Endothelial cell of umbilical vein (primary cell): ENCODE results near the gene TUNAR. TPM values are rescaled to one million over a fixed set of nuclear protein-coding genes. Genes with fewer than 3 reads are reported as not detected.

Experiments used
- BruUV-seq: library from RNA; stranded (reverse); fragments of 400-500 nt; replicated peaks from 2 replicates; lab custom pipeline; 2021; lab: Mats Ljungman, UMichigan
- CTCF ChIA-PET: fragments of 300-600, 350-600 bp; sonication (Branson Sonifier 250); formaldehyde crosslinking; loops from one replicate; lab custom pipeline; 2021; ENCODE audit warnings: antibody characterized with exemption, inconsistent platforms; lab: Charles Lee
- POLR2A ChIA-PET: fragments of 300-600, 350-600 bp; sonication (Branson Sonifier 250); formaldehyde crosslinking; loops from one replicate; lab custom pipeline; 2021; ENCODE audit warnings: antibody characterized with exemption, inconsistent platforms; lab: Charles Lee
- DNase-seq: peaks from one replicate; pipeline ENCODE4 v3.0.0-alpha.2; 2011; ENCODE audit warnings: low read depth, low spot score
- FAIRE-seq: peaks from 2 replicates; lab custom pipeline; 2011; peaks lifted over from hg19 to GRCh38; lab: Jason Lieb, UNC
- H2AFZ ChIP-seq: 2 replicates; pipeline ENCODE4 v1.6.0; 2012; ENCODE audit warnings: low read depth, low read length, control low read depth, inconsistent platforms
- H3K27ac ChIP-seq: 2 replicates; pipeline ENCODE4 v1.5.1; 2011; ENCODE audit warnings: low read depth, mild to moderate bottlenecking, control low read depth, low read length, moderate library complexity; ENCODE audit not compliant: insufficient read depth
- H3K27me3 ChIP-seq, 2 experiments: 2 replicates each; pipeline versions ENCODE4 v1.6.0 to v1.6.1; 2011; ENCODE audit warnings: low read length in 2 of 2, mixed read lengths in 1 of 2; ENCODE audit not compliant: control insufficient read depth in 2 of 2, insufficient read depth in 2 of 2
- H3K36me3 ChIP-seq, 2 experiments: 2 replicates in 1 of 2; 3 replicates in 1 of 2; pipeline ENCODE4 v1.5.1; 2011; ENCODE audit warnings: low read length in 2 of 2, mild to moderate bottlenecking in 1 of 2, moderate library complexity in 1 of 2; ENCODE audit not compliant: control insufficient read depth in 2 of 2, insufficient read depth in 2 of 2; ENCODE audit errors: extremely low read depth in 1 of 2
- H3K4me1 ChIP-seq: 3 replicates; pipeline ENCODE4 v1.5.1; 2011; ENCODE audit warnings: mild to moderate bottlenecking, low read length; ENCODE audit not compliant: control insufficient read depth, insufficient read depth; ENCODE audit errors: extremely low read depth
- H3K4me2 ChIP-seq: 2 replicates; pipeline ENCODE4 v1.6.1; 2011; ENCODE audit warnings: low read length, control low read depth, mixed read lengths; ENCODE audit not compliant: insufficient read depth
- H3K4me3 ChIP-seq, 3 experiments: fragments of 200-600 bp in 1 of 3; sonication (generic), shearing (Covaris generic) in 1 of 3; replicated peaks in 1 of 3; 2 replicates each; pipeline ENCODE4 v1.5.1; 2011 to 2016; ENCODE audit warnings: control low read depth in 3 of 3, low read length in 3 of 3, mild to moderate bottlenecking in 2 of 3, inconsistent platforms in 1 of 3, low read depth in 1 of 3, moderate library complexity in 1 of 3; ENCODE audit not compliant: insufficient read depth in 1 of 3
- H3K79me2 ChIP-seq: 2 replicates; pipeline ENCODE4 v1.6.0; 2012; ENCODE audit warnings: low read length, inconsistent platforms; ENCODE audit not compliant: control insufficient read depth, insufficient read depth
- H3K9ac ChIP-seq: replicated peaks from 2 replicates; pipeline ENCODE3; 2011; ENCODE audit warnings: low read length, control low read depth; ENCODE audit not compliant: insufficient read depth; ENCODE audit errors: extremely low read depth
- H3K9me1 ChIP-seq: replicated peaks from 3 replicates; pipeline ENCODE4 v1.6.0; 2011; ENCODE audit warnings: mild to moderate bottlenecking, low read length; ENCODE audit not compliant: control insufficient read depth, insufficient read depth; ENCODE audit errors: extremely low read depth
- H3K9me3 ChIP-seq: replicated peaks from 2 replicates; pipeline ENCODE4 v1.5.1; 2012; ENCODE audit warnings: low read length, inconsistent platforms; ENCODE audit not compliant: control insufficient read depth, insufficient read depth
- H4K20me1 ChIP-seq: replicated peaks from 2 replicates; pipeline ENCODE3; 2011; ENCODE audit warnings: mild to moderate bottlenecking, low read length; ENCODE audit not compliant: control insufficient read depth, insufficient read depth; ENCODE audit errors: extremely low read depth
- EZH2 ChIP-seq: IDR thresholded peaks from 2 replicates; pipeline ENCODE4 v1.6.1; 2012; ENCODE audit warnings: borderline replicate concordance, low read depth, mild to moderate bottlenecking, moderate library complexity, low read length, inconsistent platforms; ENCODE audit not compliant: severe bottlenecking
- FOS ChIP-seq: IDR thresholded peaks from 2 replicates; pipeline ENCODE4 v1.6.1; 2011; ENCODE audit warnings: mild to moderate bottlenecking, low read length, moderate library complexity, borderline replicate concordance; ENCODE audit not compliant: insufficient read depth
- GATA2 ChIP-seq: IDR thresholded peaks from 2 replicates; pipeline ENCODE4 v1.7.0; 2011; ENCODE audit warnings: low read depth, mild to moderate bottlenecking, moderate library complexity, mixed read lengths, low read length; ENCODE audit not compliant: insufficient read length, insufficient read depth
- JUN ChIP-seq: IDR thresholded peaks from 2 replicates; pipeline ENCODE4 v1.6.1; 2011; ENCODE audit warnings: borderline replicate concordance, low read depth; ENCODE audit not compliant: insufficient read length, insufficient read depth
- POLR2A ChIP-seq: IDR thresholded peaks from 2 replicates; pipeline ENCODE4 v1.6.1; 2012; ENCODE audit warnings: low read depth, mild to moderate bottlenecking, control low read depth, low read length
- POLR2AphosphoS5 ChIP-seq: IDR thresholded peaks from 2 replicates; pipeline ENCODE4 v1.6.1; 2012; ENCODE audit warnings: low read depth, mild to moderate bottlenecking, control low read depth, low read length, moderate library complexity; ENCODE audit not compliant: insufficient read depth
- dilution Hi-C: fragments of 300-500 bp; cut with MboI; formaldehyde crosslinking; loops from one replicate; pipeline ENCODE4 v1.15.0; 2019; ENCODE audit warnings: low sequenced_read_pairs; ENCODE audit not compliant: extremely low pct_ligation_motif_present
- intact Hi-C: fragments of 100-400 bp; cut with micrococcal nuclease; formaldehyde crosslinking; loops from one replicate; pipeline ENCODE4 v1.10.0; 2022
- polyA plus RNA-seq, 4 experiments: library from polyadenylated mRNA; depleted of rRNA in 3 of 4; stranded (reverse) in 3 of 4; unstranded in 1 of 4; fragments of >200 nt; gene quantifications; 2 replicates each; pipeline versions ENCODE4 v1.2.1 to v1.2.3, GENCODE V29; 2011 to 2012; ENCODE audit warnings: missing spikeins in 1 of 4
- total RNA-seq: library from RNA; stranded (reverse); gene quantifications from 2 replicates; pipeline ENCODE4 v1.2.3, GENCODE V29; 2021
- TF ChIP-seq, protein P1 (sequence below), 2 donors: IDR thresholded peaks; 1 replicate in 1 of 2; 2 replicates in 1 of 2; pipeline ENCODE4 v1.5.1; 2011; ENCODE audit warnings: low read length in 2 of 2, mild to moderate bottlenecking in 2 of 2, moderate library complexity in 2 of 2, control low read depth in 1 of 2, inconsistent platforms in 1 of 2, low read depth in 1 of 2; ENCODE audit not compliant: insufficient read depth in 1 of 2; ENCODE audit errors: extremely low read depth in 1 of 2
- TF ChIP-seq, protein P2 (sequence below): IDR thresholded peaks from 2 replicates; pipeline ENCODE4 v1.6.1; 2011; ENCODE audit not compliant: insufficient read depth, insufficient read length

The TUNAR gene
- total and polyA plus RNA-seq, 2 donors (not counting 3 experiments of a cell fraction or from before 2014, with no cell fraction given) = not detected

DNA sequence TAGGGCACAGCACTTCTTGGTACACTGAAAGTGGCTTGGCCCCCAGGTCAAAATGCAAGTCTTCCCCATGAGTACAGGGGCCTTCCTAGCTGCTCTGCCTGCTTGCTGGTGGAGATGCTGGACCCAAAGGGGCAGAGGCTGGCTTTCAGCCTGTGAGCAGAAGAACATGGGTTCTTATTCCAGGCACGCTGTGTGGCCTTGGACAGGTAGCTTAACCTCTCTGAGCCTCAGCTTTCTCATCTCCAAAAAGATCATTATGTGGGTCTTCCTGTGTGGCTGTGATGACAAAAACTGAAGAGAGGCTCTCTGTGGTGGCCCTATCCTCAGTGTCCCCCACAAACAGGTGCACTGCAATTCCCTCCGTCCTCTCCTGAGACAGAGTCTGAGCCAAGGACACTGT lies 45.6 kb upstream of the TUNAR start:
- intact Hi-C loops = no loop called here
- H3K9me3 ChIP-seq = no peaks in the 10 kb centered on the region
- H3K27me3 ChIP-seq = no peaks in the 10 kb centered on the region
- no peaks in the 10 kb centered on the region for H3K79me2 ChIP-seq
- no peaks in the 10 kb centered on the region for H3K36me3 ChIP-seq
- H3K27ac ChIP-seq = no peak overlapping the region
- no peak overlapping the region for H3K4me2 ChIP-seq
- no TSS peak for BruUV-seq
- POLR2A ChIA-PET = no interaction called here
- H3K9ac ChIP-seq = no peak overlapping the region
- no peaks in the 10 kb centered on the region for H4K20me1 ChIP-seq
- H2AFZ ChIP-seq = no peak overlapping the region
- FAIRE-seq (no peak), DNase-seq (no peak)
- no peak overlapping the region for H3K4me3 ChIP-seq
- no peaks in the 10 kb centered on the region for H3K9me1 ChIP-seq
- CTCF ChIA-PET = no interaction called here
- TF ChIP-seq FOS = no peak
- TF ChIP-seq GATA2 = no peak
- TF ChIP-seq, protein P1, sequence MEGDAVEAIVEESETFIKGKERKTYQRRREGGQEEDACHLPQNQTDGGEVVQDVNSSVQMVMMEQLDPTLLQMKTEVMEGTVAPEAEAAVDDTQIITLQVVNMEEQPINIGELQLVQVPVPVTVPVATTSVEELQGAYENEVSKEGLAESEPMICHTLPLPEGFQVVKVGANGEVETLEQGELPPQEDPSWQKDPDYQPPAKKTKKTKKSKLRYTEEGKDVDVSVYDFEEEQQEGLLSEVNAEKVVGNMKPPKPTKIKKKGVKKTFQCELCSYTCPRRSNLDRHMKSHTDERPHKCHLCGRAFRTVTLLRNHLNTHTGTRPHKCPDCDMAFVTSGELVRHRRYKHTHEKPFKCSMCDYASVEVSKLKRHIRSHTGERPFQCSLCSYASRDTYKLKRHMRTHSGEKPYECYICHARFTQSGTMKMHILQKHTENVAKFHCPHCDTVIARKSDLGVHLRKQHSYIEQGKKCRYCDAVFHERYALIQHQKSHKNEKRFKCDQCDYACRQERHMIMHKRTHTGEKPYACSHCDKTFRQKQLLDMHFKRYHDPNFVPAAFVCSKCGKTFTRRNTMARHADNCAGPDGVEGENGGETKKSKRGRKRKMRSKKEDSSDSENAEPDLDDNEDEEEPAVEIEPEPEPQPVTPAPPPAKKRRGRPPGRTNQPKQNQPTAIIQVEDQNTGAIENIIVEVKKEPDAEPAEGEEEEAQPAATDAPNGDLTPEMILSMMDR (IDR thresholded peaks at IDR 0.05; ENCODE audit: extremely low read depth in 1 of 2, insufficient read depth in 1 of 2, low read depth in 1 of 2, low read length in 2 of 2) = no peak
- TF ChIP-seq JUN = no peak
- TF ChIP-seq EZH2 = no peak
- TF ChIP-seq POLR2A = no peak
- TF ChIP-seq, protein P2, sequence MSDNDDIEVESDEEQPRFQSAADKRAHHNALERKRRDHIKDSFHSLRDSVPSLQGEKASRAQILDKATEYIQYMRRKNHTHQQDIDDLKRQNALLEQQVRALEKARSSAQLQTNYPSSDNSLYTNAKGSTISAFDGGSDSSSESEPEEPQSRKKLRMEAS = no peak
- TF ChIP-seq POLR2AphosphoS5 = no peak
- H3K4me1 ChIP-seq = no peaks in the 10 kb centered on the region
- dilution Hi-C loops = no loop called here
